NCI-H1092 (cell line): ENCODE measurements around the gene RAB35.

ENCODE experiments used
- DNase-seq: peaks from one replicate; lab custom pipeline; 2025; lab: John Stamatoyannopoulos, UW

Gene RAB35

DNA sequence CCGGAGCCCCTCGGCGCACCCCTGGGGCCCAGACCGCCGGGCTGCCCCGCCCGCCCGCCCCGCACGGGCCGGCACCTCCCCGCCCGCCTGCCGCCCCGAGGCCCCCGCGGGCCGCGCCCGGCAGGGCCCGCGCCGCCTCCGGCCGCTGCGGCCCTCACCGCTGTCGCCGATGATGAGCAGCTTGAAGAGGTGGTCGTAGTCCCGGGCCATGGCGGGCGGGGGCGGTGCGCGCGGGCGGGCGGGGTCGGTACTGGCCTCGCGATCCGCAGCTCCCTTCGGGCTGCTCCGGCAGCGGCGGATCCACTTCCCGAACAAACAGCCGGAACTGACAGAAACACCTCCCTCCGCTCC lies at the start of gene RAB35:
Gene RAB35, minus strand, starts transcription at position 313 of the 351 bp plus-strand sequence. Its CDS starts 103 bp downstream, at position 210.
- DNase-seq: no peak

- no peak for DNase-seq
These were observed 47.7 kb upstream of the RAB35 start for GRCh38 chr12:120164293-120164692.

DNA sequence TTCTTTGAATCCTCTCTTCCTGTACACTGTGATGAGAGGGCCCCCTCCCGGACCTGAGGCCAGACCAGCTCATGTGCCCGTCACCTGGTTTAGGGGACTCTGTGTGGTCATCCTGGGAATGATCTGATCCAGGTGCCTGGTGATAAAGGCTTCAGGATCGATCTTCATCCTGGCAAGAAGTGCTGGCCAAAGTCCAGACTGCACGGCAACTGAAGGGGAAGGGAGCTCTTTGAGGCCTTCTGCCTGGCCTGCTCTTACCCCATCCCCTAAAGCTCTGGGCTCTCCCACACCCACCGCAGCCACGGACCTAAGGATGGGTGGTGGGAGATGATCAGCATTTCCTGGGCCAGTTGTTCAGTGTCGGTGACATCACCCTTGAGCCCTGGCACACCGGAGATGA lies 46.2 kb upstream of the RAB35 start:
- no peak for DNase-seq

GRCh38 chr12:120161852-120162251 lies 45.3 kb upstream of the RAB35 start:
- DNase-seq: no peak

- no peak for DNase-seq
These were observed 43.1 kb upstream of the RAB35 start for GRCh38 chr12:120159509-120160237.

- DNase-seq: no peak
These were observed 41.8 kb upstream of the RAB35 start for GRCh38 chr12:120158351-120158750.

DNA sequence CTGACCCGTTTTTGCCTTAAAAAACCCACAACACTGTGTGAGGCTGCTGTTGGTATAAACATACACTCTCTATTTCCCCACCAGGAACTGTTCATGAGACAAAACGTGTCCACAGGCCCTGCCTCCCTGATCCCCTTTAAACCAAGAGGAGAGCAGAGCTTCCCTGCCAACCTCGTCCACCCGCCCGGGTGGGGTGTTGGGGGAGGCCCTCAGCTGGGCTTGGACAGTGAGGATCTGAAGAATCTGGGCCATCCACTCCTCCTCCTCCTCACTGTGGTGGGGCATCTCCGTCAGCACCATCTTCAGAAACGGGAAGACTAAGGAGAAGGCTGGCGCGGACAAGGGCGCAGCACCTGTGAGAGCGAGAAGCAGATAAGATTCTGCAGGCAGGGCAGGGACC lies 41.1 kb upstream of the RAB35 start:
- no peak for DNase-seq

- DNase-seq: no peak
These were observed 40.0 kb upstream of the RAB35 start for GRCh38 chr12:120156315-120157259.

DNA sequence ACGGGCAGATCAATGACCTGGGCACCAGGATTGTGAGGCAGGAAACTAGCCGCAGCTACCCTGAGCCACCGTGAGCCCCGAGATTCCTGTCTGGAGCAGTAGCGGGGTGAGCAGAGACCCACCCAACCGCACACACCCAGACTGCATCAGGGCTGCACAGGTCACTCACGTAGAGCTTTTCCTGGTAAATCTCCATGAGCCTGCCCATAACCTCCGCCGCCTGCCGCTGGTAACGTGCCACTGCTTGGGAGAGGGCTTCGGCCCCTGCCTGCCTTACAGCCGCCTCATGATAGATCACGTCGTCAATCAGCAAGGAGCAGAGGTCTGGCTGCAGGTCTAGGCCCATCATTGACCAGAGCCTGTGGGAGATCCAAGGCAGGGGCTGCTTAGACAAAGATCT lies 38.5 kb upstream of the RAB35 start:
- no peak for DNase-seq

DNA sequence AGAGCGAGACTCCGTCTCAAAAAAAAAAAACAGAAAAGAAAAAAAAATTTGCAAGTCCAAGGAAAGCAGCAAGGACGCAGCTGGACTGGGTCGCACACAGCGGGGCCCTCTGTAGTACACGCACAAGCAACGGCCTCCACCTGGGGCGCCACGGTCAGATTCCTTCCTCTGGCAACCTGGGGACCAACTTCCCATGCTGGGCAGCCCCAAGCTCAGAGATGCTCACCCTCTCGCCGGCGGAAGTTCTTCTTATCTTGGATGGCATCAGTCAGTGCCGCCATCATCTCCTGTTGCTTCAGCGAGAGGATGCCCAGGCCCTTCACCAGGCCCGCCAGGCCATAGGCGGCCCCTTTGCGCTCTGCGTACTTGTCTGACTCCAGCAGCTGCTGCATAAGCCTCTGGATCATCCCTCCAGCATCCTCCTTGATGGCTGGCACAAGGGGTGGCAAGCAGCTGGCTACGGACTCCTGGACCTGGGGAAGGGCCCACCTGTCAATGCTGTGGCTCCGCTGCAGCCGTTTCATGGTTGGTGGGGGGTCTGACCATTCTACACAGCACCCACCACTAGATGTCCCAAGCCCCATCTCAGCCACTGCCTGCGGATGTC lies 34.5 kb upstream of the RAB35 start:
- no peak for DNase-seq

DNA sequence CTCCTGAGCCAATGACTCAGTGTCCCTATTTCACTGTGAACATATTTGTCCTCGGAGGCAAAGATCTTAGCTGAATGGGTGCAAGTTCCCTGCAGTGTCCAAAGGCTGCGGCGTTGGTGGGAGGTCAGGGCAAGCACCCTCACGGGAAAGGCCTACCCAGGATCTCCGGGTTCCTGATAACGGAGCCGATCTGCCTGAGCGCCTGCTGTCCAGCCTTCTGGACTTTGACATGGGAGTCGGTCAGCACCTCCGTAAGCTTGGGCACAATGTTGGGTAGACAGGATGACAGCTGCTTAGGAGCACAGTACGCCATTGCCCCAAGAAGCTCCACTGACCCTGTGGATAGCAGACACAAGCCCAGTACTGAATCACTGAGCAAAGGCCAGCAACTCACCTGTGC lies 31.5 kb upstream of the RAB35 start:
- DNase-seq: no peak

DNA sequence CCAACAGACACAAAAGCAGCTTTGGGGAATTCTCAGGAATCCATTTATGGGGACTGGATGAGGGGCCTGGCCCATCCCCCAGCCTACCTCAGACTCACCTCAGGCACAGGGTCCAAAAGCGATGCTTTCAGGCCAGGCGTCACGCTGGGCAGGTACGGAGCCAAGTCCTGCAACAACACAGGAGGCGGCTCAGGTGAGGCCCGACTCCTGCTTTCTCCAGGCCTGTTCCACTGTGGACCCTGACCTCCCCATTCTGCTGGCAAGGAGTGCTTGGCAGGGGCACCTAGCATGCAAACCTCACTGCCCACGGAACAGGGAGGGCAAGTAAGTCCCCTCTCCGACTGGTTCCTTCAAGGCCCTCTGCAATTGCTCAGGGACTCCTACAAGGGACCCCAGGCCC lies 28.6 kb upstream of the RAB35 start:
- DNase-seq: no peak

DNA sequence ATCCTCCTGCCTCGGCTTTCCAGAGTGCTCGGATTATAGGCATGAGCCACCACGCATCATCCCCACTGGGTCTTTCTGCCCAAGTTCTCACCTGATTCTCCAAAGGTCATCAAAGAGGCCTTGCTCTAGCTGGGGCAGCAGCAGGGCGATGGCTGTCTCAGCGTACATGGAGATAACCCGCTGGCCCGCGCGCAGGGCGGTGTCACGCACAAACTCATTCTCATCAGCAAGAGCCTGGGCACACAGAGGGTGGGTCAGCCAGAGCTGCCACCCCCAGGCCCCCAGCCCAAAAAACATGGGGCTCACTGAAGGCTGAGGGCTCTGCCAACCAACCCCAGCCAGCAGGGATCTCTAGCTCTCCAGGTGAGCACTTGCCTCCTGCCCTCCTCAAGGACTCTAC lies 27.7 kb upstream of the RAB35 start:
- DNase-seq: no peak

DNA sequence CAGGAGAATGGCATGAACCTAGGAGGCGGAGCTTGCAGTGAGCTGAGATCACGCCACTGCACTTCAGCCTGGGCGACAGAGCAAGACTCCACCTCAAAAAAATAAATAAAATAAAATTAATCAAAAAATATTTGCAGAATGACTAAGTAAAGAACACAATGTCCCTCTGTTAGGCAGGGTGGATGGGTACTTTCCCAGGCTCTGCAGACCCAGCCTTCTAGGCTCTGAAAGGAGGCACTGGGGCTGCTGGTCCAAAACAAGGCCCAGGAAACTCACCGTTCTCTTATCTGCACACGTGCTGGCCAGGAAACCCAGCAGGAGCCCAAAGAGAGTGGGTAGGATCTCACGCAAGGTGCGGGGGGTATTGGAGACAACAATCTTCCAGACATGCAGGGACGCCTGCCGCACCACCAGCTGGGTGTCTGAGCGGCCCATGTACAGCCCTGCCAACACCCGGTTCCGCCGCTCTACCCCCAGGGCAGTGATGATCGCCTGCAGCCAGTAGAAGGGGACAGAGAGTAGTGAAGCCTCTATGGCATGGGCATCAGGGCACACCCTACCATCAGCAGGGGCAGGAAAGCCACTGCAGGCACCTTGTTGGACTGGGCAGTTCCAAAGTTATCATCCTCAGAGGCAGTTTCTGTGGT lies 25.8 kb upstream of the RAB35 start:
- DNase-seq: no peak

- no peak for DNase-seq
These were observed 24.8 kb upstream of the RAB35 start for GRCh38 chr12:120141336-120141735.

- DNase-seq: no peak
These were observed 24.1 kb upstream of the RAB35 start for GRCh38 chr12:120140603-120141002.

- DNase-seq: no peak
These were observed 23.4 kb upstream of the RAB35 start for GRCh38 chr12:120139958-120140357.

- DNase-seq: no peak
These were observed 21.8 kb upstream of the RAB35 start for GRCh38 chr12:120138366-120138765.

GRCh38 chr12:120137833-120138232 lies 21.3 kb upstream of the RAB35 start:
- no peak for DNase-seq

DNA sequence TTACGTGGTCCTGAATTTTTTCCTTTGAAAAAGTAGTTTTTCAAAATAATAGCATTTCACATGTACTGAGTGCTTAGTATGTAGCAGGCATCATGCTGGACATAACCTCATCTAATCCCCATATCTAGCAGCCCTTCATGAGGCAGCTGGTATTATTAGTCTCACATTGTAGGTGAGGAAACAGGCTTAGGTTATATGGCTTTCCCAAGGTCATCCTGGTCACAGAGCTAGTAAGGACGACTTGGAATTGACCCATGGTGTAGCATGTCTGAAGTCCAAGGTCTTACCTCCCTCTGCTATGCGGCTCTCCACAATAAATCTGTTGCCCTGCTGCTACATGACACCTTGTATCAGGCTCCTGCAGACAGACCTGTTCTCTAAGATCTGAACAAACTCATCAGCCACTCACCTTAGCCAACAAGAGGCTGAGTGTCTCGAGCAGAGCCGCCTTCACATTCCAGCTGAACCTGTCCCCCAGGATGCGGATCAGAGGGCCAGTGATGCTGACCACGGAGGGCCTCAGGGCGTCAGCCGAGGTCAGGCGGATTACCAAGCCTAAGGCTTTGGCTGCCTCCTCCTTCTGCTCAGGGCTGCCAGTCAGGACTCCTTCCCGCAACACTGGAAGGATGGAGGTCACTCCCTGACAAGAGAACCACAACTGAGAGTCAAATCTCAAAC lies 19.7 kb upstream of the RAB35 start:
- DNase-seq: no peak

DNA sequence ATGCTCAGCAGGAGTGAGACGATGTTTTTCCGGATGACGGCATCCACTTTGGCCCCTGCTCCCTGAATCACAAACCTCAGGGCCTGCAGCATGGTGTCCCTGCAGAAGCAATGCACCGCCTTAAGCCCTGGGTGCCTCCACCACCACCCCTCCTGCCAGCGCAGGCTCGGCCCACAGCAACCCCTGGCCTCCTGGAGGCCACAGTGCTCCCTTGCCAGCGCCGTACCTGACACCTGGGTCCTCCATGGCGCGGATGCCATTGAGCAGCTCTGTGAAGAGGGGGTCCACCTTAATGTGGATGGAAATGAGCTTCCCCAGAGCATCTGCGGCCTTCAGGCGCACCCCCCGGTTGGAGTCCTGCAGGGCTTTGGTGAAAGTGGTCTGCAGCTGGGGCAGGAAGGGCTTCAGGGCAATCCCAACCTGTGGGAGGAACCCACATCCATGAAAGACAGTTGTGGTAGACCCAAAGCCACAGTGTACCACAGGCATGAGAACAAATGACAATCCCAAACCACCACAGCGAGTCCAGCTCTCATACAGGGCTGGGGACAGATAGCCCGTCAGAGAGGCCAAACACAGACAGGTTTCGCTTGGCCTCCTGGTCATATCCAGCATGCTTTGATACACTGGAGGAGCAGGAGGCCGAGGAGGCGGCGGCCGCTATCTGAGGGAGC lies 17.9 kb upstream of the RAB35 start:
- no peak for DNase-seq
